HepG2 (cell line): ENCODE results near the gene DDX28. TPM values are rescaled to one million over a fixed set of nuclear protein-coding genes. Genes with fewer than 3 reads are reported as not detected.

Source experiments
- AFF4 ChIP-seq: sonication (generic); formaldehyde crosslinking; IDR thresholded peaks from 2 replicates; pipeline ENCODE4 v1.4.0; 2020; ENCODE audit warnings: missing genetic modification reagents
- AHR ChIP-seq: IDR thresholded peaks from 2 replicates; pipeline ENCODE4 v1.6.1; 2018; ENCODE audit warnings: missing genetic modification reagents, missing compliant biosample characterization
- ATF7-NPFF ChIP-seq: sonication (generic); formaldehyde crosslinking; IDR thresholded peaks from 2 replicates; pipeline ENCODE4 v1.8.1; 2023; ENCODE audit warnings: mild to moderate bottlenecking, low read depth, missing genetic modification reagents, moderate library complexity
- BATF2 ChIP-seq: sonication (generic); formaldehyde crosslinking; IDR thresholded peaks from 2 replicates; pipeline ENCODE4 v1.8.0; 2022; ENCODE audit warnings: mild to moderate bottlenecking, missing genetic modification reagents, moderate library complexity
- GFI1 ChIP-seq: sonication (generic); formaldehyde crosslinking; IDR thresholded peaks from 2 replicates; pipeline ENCODE4 v1.5.0; 2020; ENCODE audit warnings: missing genetic modification reagents, mild to moderate bottlenecking, borderline replicate concordance
- GTF3A ChIP-seq: sonication (generic); formaldehyde crosslinking; conservative IDR thresholded peaks from 2 replicates; pipeline ENCODE4 v1.4.0; 2020; ENCODE audit warnings: mild to moderate bottlenecking, missing genetic modification reagents
- JARID2 ChIP-seq: sonication (generic); formaldehyde crosslinking; IDR thresholded peaks from 2 replicates; pipeline ENCODE4 v1.8.1; 2023; ENCODE audit warnings: missing genetic modification reagents, inconsistent platforms; ENCODE audit not compliant: insufficient replicate concordance
- KDM2A ChIP-seq: sonication (generic); formaldehyde crosslinking; IDR thresholded peaks from 2 replicates; pipeline ENCODE4 v1.4.0; 2020; ENCODE audit warnings: low read depth, missing genetic modification reagents, borderline replicate concordance
- KDM5B ChIP-seq: sonication (generic); formaldehyde crosslinking; IDR thresholded peaks from 2 replicates; pipeline ENCODE4 v1.4.0; 2020; ENCODE audit warnings: missing genetic modification reagents, mild to moderate bottlenecking, borderline replicate concordance
- NCOA1 ChIP-seq: sonication (generic); formaldehyde crosslinking; IDR thresholded peaks from 2 replicates; pipeline ENCODE4 v1.9.0; 2021; ENCODE audit warnings: missing genetic modification reagents
- TFDP1 ChIP-seq: IDR thresholded peaks from 2 replicates; pipeline ENCODE4 v1.6.1; 2016; ENCODE audit warnings: missing compliant biosample characterization, missing genetic modification reagents, borderline replicate concordance
- TGIF2 ChIP-seq: IDR thresholded peaks from 2 replicates; pipeline ENCODE4 v1.6.1; 2016; ENCODE audit warnings: control low read depth, missing compliant biosample characterization
- ZNF10 ChIP-seq: sonication (generic); formaldehyde crosslinking; IDR thresholded peaks from 2 replicates; pipeline ENCODE4 v1.4.0; 2020; ENCODE audit warnings: mild to moderate bottlenecking, low read depth, missing genetic modification reagents, borderline replicate concordance
- ZNF142 ChIP-seq: sonication (generic); formaldehyde crosslinking; IDR thresholded peaks from 2 replicates; pipeline ENCODE4 v1.4.0; 2020; ENCODE audit warnings: missing genetic modification reagents
- ZNF337 ChIP-seq: sonication (generic); formaldehyde crosslinking; IDR thresholded peaks from 2 replicates; pipeline ENCODE4 v1.5.1; 2020; ENCODE audit warnings: missing genetic modification reagents, low read depth, mild to moderate bottlenecking, borderline replicate concordance
- ZNF713 ChIP-seq: sonication (generic); formaldehyde crosslinking; IDR thresholded peaks from 2 replicates; pipeline ENCODE4 v1.4.0; 2020; ENCODE audit warnings: mild to moderate bottlenecking, missing genetic modification reagents
- ZNF816 ChIP-seq: sonication (generic); formaldehyde crosslinking; IDR thresholded peaks from 2 replicates; pipeline ENCODE4 v1.8.0; 2022; ENCODE audit warnings: missing genetic modification reagents, mild to moderate bottlenecking, borderline replicate concordance
- polyA plus RNA-seq, 8 experiments: library from polyadenylated mRNA; depleted of rRNA in 3 of 8; stranded (reverse) in 7 of 8; unstranded in 1 of 8; fragments of >200 nt; fragmentation: Illumina TruSeq in 4 of 8; extraction: Trizol in 4 of 8; gene quantifications; 2 replicates each; pipeline versions ENCODE4 v1.2.1 to v1.2.3, GENCODE V29; 2011 to 2016; ENCODE audit warnings: low read depth in 4 of 8, missing spikeins in 1 of 8, mixed read lengths in 1 of 8; ENCODE audit not compliant: insufficient read depth in 1 of 8
- total RNA-seq, 5 experiments: library from RNA; depleted of rRNA; stranded (reverse); fragments of >200 nt; fragmentation: Illumina TruSeq; extraction: Trizol; gene quantifications; 2 replicates each; pipeline ENCODE4 v1.2.3, GENCODE V29; 2016; ENCODE audit warnings: low read depth in 1 of 5

DDX28 gene
- total and polyA plus RNA-seq, 2 of the 13 experiments (the other 11 are each of a cell fraction or from before 2014, with no cell fraction given), result 14.1 to 16.4 TPM

GRCh38 chr16:68022728-68023537, at the start of gene DDX28, which contains the start of gene DUS2 (continued):
- TF ChIP-seq TFDP1 (CRISPR knock-in tag) (peak; percentile 88; the same call in 1 of the 2 replicates), ZNF713 (0 out of 2 replicates have a peak, but pooled peaks have one; percentile 66), ZNF816 (CRISPR knock-in tag) (peak; percentile 91), KDM2A (CRISPR knock-in tag) (peak; percentile 99), KDM5B (CRISPR knock-in tag) (peak; percentile 94; the same call in 1 of the 2 replicates), AFF4 (no peak), ZNF337 (CRISPR knock-in tag) (no peak), ATF7-NPFF (CRISPR knock-in tag) (peak; percentile 87; the same call in 1 of the 2 replicates), AHR (CRISPR knock-in tag) (peak; percentile 98), GFI1 (CRISPR knock-in tag) (peak; percentile 63; the same call in 1 of the 2 replicates), TGIF2 (peak; percentile 97), ZNF10 (CRISPR knock-in tag) (no peak), JARID2 (peak; percentile 61), ZNF142 (CRISPR knock-in tag) (peak; percentile 33), GTF3A (peak; percentile 91), BATF2 (CRISPR knock-in tag) (no peak), NCOA1 (no peak; the same call in 1 of the 2 replicates)
